Ascending aorta (tissue), 2 donors: ENCODE data around the gene CCDC178. TPM values are rescaled to one million over a fixed set of nuclear protein-coding genes. Genes with fewer than 3 reads are reported as not detected.

Source experiments
- DNase-seq, 2 donors: peaks; one replicate each; pipeline ENCODE4 v3.0.0-alpha.2; 2019; ENCODE audit warnings: low spot score in 2 of 2
- H3K27ac ChIP-seq, 2 donors: fragments of 200-600 bp; sonication (generic); one replicate each; pipeline ENCODE4 v1.5.1; 2016 to 2017; ENCODE audit warnings: mild to moderate bottlenecking in 1 of 2
- H3K27me3 ChIP-seq: fragments of 200-600 bp; sonication (generic); one replicate; pipeline ENCODE4 v1.5.1; 2017
- H3K36me3 ChIP-seq, 2 donors: fragments of 200-600 bp; sonication (generic); one replicate each; pipeline ENCODE4 v1.5.1; 2016
- H3K4me1 ChIP-seq, 2 donors: fragments of 200-600 bp; sonication (generic); one replicate each; pipeline ENCODE4 v1.5.1; 2016 to 2017; ENCODE audit warnings: mild to moderate bottlenecking in 1 of 2
- H3K4me3 ChIP-seq, 2 donors: fragments of 200-600 bp; sonication (generic); one replicate each; pipeline ENCODE4 v1.5.1; 2016 to 2017; ENCODE audit warnings: mild to moderate bottlenecking in 1 of 2
- H3K9me3 ChIP-seq, 2 donors: fragments of 200-600 bp; sonication (generic); one replicate each; pipeline ENCODE4 v1.5.1; 2016
- intact Hi-C: fragments of 100-400 bp; cut with DNase I; formaldehyde crosslinking; loops from one replicate; pipeline ENCODE4 v1.15.1; 2023
- total RNA-seq: library from RNA; depleted of rRNA; stranded (reverse); fragments of >200 nt; gene quantifications from one replicate; pipeline ENCODE4 v1.1.0, GENCODE V29; 2016
- TF ChIP-seq, protein P1 (sequence below), 3 experiments: fragments of 200-600 bp in 2 of 3; fragments of 450-650 bp in 1 of 3; sonication (generic) in 2 of 3; IDR thresholded peaks; one replicate each; pipeline ENCODE4 v1.5.1; 2016 to 2019; ENCODE audit warnings: antibody characterized with exemption in 3 of 3, mild to moderate bottlenecking in 1 of 3, moderate library complexity in 1 of 3

Gene CCDC178
- total RNA-seq, 1 donor from 2014 or later = not detected

DNA sequence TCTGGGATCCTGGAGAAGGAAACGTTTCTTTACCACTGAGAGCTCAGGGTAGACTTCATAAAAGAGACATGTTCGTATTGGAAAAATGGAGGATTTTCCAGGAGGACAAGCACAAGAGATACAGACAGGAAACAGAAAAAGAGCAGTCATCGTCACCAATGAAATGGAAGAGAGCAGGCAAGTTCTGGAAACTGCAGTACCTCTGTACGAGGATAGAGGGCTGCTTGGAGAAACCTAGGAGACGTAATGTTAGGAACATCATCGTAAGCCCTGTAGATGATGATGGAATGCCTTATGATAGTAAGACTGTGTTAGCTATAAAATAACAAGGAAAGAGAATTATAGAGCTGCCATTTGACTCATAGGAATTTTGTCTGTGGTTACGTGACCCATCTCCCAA lies 546.6 kb downstream of the CCDC178 start:
- H3K9me3 ChIP-seq = peaks cover 0 to 7% of the 10 kb centered on the region in 2 donors
- no peak for DNase-seq
- H3K4me3 ChIP-seq = no peak overlapping the region
- H3K27me3 ChIP-seq = no peaks in the 10 kb centered on the region
- no peak overlapping the region for H3K27ac ChIP-seq
- TF ChIP-seq, protein P1, sequence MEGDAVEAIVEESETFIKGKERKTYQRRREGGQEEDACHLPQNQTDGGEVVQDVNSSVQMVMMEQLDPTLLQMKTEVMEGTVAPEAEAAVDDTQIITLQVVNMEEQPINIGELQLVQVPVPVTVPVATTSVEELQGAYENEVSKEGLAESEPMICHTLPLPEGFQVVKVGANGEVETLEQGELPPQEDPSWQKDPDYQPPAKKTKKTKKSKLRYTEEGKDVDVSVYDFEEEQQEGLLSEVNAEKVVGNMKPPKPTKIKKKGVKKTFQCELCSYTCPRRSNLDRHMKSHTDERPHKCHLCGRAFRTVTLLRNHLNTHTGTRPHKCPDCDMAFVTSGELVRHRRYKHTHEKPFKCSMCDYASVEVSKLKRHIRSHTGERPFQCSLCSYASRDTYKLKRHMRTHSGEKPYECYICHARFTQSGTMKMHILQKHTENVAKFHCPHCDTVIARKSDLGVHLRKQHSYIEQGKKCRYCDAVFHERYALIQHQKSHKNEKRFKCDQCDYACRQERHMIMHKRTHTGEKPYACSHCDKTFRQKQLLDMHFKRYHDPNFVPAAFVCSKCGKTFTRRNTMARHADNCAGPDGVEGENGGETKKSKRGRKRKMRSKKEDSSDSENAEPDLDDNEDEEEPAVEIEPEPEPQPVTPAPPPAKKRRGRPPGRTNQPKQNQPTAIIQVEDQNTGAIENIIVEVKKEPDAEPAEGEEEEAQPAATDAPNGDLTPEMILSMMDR (IDR thresholded peaks at IDR 0.05) = no peak
- no peaks in the 10 kb centered on the region for H3K4me1 ChIP-seq
- H3K36me3 ChIP-seq = no peaks in the 10 kb centered on the region
- intact Hi-C loops = no loop called here

DNA sequence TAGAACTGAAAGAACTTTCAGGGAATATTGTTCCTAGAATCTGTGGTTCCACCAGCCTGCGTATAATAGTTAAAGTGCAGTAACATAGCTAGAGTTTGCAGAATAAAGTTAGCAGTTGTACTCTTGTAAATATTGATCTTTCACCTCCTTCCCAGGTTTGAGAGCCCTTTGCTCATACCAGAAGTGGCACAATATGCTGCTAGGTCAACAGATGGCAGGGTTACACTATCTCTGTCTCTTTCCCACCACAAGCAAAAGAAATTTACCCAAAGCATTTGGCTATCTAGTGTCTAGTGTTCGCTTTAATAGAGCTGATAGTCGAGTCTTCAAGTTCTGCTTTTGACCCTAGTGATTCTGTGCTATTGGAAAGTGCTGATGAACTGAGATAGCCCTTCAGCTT lies 548.7 kb downstream of the CCDC178 start:
- intact Hi-C loops = no loop called here
- DNase-seq = no peak
- TF ChIP-seq, protein P1 (IDR thresholded peaks at IDR 0.05) = no peak
- Histone ChIP-seq H3K4me3 (no peak overlapping the region), H3K4me1 (no peaks in the 10 kb centered on the region), H3K27ac (no peak overlapping the region), H3K27me3 (no peaks in the 10 kb centered on the region), H3K36me3 (no peaks in the 10 kb centered on the region), H3K9me3 (peaks cover 0 to under 1% of the 10 kb centered on the region in 2 donors)

DNA sequence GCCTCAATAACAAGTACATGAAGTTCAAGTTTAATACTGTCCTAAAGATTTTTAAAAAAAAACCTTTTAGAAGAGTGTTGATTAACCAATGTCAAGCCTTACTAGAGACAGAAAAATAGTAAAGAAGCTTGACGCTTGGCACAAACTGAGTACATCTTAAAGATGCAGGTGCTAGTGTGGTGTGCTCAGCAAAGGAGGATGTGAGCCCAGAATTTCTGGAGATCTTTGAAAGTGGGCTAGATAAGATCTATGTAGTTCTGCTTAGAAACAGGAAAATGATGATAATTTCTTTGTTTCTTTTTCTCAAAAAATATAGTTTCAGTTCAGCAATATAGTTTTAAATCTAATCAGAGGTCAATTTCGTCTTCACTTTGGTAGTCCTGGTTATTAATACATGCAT lies 549.4 kb downstream of the CCDC178 start:
- no peaks in the 10 kb centered on the region for H3K36me3 ChIP-seq
- no peaks in the 10 kb centered on the region for H3K4me1 ChIP-seq
- H3K27ac ChIP-seq = no peak overlapping the region
- intact Hi-C loops = no loop called here
- no peak overlapping the region for H3K4me3 ChIP-seq
- TF ChIP-seq, protein P1 (IDR thresholded peaks at IDR 0.05) = no peak
- no peaks in the 10 kb centered on the region for H3K27me3 ChIP-seq
- DNase-seq = no peak
- no peaks in the 10 kb centered on the region for H3K9me3 ChIP-seq

DNA sequence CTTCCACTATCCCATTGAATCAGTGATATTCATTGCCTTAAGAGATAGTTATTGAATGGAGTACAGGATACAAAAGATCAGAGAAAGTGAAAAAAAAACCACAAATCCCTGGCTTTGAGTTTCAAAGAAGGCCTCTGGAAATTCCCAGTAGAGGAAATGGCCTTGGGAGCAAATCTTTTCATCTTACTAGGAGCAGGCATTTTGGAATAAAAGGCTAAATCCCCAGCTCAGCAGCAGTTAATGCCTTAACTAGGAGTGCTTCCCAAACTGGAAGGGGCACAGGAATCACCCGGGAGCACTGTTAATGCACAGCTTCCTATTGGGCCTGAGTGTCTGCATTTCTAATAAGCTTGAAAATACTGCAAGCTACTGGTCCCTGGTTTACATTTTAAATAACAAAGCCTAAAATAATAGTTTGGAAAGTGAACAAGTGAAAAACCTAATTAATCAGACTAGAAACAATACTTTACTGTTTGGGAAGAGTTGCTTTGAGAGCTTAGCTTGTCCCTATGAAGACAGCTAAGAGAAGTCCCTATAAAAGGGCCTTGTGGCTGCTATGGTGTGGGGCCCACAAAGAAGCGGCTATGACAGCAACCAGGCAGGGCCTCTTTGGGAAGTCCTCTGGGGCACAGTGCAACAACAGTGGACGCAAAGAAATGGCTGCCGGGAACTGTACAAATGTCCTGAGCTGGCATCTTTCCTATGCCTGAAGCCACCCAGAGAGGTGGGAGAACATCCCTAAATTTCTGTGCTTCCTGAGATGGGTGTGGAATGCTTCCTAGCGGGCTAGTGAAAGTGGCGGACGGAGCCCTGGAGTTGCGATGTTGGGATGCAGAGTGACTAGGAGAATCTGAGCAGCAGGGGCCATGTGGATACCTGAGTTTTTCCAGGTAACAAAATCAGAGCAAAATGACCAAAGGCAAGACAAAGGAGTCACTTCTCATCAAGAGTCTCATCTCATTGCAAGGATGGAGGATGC lies 550.6 kb downstream of the CCDC178 start:
- no peak overlapping the region for H3K4me3 ChIP-seq
- no peak for DNase-seq
- TF ChIP-seq, protein P1 (IDR thresholded peaks at IDR 0.05) = no peak
- intact Hi-C loops = no loop called here
- no peaks in the 10 kb centered on the region for H3K4me1 ChIP-seq
- H3K9me3 ChIP-seq = no peaks in the 10 kb centered on the region
- H3K27ac ChIP-seq = no peak overlapping the region
- no peaks in the 10 kb centered on the region for H3K36me3 ChIP-seq
- no peaks in the 10 kb centered on the region for H3K27me3 ChIP-seq

DNA sequence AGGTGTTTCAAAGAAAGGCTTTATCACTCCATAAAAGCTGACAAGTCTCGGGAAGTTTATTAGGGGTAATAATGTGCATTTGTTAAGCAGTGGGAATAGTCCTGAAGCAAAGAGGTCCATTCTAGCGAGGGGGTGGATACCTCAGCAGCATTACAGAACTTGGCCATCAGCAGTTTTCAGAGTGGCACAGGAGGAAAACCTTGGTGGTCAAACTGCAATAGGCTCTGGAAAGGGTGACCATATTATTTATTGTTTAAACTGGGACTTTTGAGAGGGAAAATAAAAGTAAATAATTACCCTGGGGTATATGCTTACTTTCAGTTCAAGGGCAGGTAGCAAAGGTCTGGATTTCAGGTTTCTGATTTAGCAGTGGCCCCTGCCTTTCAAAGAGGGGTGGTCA lies 552.2 kb downstream of the CCDC178 start:
- Histone ChIP-seq H3K27me3 (no peaks in the 10 kb centered on the region), H3K36me3 (no peaks in the 10 kb centered on the region), H3K4me3 (no peak overlapping the region), H3K9me3 (no peaks in the 10 kb centered on the region), H3K4me1 (no peaks in the 10 kb centered on the region), H3K27ac (no peak overlapping the region)
- intact Hi-C loops = no loop called here
- no peak for DNase-seq
- TF ChIP-seq, protein P1 (IDR thresholded peaks at IDR 0.05) = no peak

Other genes with a start within 250 kb of the CCDC178 start
- 6.6 TPM for gene ASXL3, start 137.5 kb upstream of the CCDC178 start, total RNA-seq